LNCAP (cell line): ENCODE data around the gene CMSS1.

ENCODE experiments used
- CTCF ChIP-seq: fragments of 450-650 bp; IDR thresholded peaks from 2 replicates; pipeline ENCODE4 v1.5.1; 2017; ENCODE audit warnings: mild to moderate bottlenecking

The CMSS1 gene

GRCh38 chr3:100030914-100031425 is 213.3 kb downstream of the CMSS1 start:
- no peak for TF ChIP-seq CTCF

- no peak for TF ChIP-seq CTCF
Measured at GRCh38 chr3:100032243-100032642, 214.6 kb downstream of the CMSS1 start.

- TF ChIP-seq CTCF, result no peak
Measured at GRCh38 chr3:100033184-100033583, 215.5 kb downstream of the CMSS1 start.

GRCh38 chr3:100033903-100034471 is 216.3 kb downstream of the CMSS1 start:
- TF ChIP-seq CTCF, result no peak

- TF ChIP-seq CTCF, result no peak
Measured at GRCh38 chr3:100039075-100039474, 221.4 kb downstream of the CMSS1 start.

- TF ChIP-seq CTCF, result no peak
Measured at GRCh38 chr3:100040451-100041225, 223.0 kb downstream of the CMSS1 start.

GRCh38 chr3:100041328-100041749 is 223.7 kb downstream of the CMSS1 start:
- no peak for TF ChIP-seq CTCF
